A673 (cell line): ENCODE results near the gene RAB21. TPM values are rescaled to one million over a fixed set of nuclear protein-coding genes. Genes with fewer than 3 reads are reported as not detected.

Experiments used
- BruUV-seq: library from RNA; stranded (reverse); fragments of 400-500 nt; replicated peaks from 2 replicates; lab custom pipeline; 2021; lab: Mats Ljungman, UMichigan
- CTCF ChIA-PET: fragments of 300-600 bp; sonication (Branson Sonifier 250); formaldehyde crosslinking; loops from one replicate; lab custom pipeline; 2022; ENCODE audit warnings: antibody characterized with exemption; lab: Charles Lee
- POLR2A ChIA-PET: fragments of 300-600 bp; sonication (Branson Sonifier 250); formaldehyde crosslinking; loops from one replicate; lab custom pipeline; 2022; ENCODE audit warnings: antibody characterized with exemption; ENCODE audit not compliant: low non-redundant PET; lab: Charles Lee
- DNase-seq: peaks from one replicate; pipeline ENCODE4 v3.0.0-alpha.2; 2015; ENCODE audit warnings: low spot score
- H3K27ac ChIP-seq: fragments of 200-600 bp; sonication (generic); 2 replicates; pipeline ENCODE4 v1.5.1; 2016; ENCODE audit warnings: mixed run types, low read depth, mild to moderate bottlenecking, mixed read lengths, antibody characterized with exemption, low read length; ENCODE audit not compliant: poor library complexity, severe bottlenecking
- H3K27me3 ChIP-seq: fragments of 200-600 bp; sonication (generic); replicated peaks from 2 replicates; pipeline ENCODE4 v1.6.1; 2017; ENCODE audit warnings: mixed run types, low read depth, mild to moderate bottlenecking, mixed read lengths, antibody characterized with exemption, low read length; ENCODE audit not compliant: insufficient read depth, poor library complexity
- H3K36me3 ChIP-seq: fragments of 200-600 bp; sonication (generic); 2 replicates; pipeline ENCODE4 v1.6.1; 2016; ENCODE audit warnings: mixed run types, mild to moderate bottlenecking, mixed read lengths, antibody characterized with exemption, low read length; ENCODE audit not compliant: insufficient read depth, poor library complexity, severe bottlenecking
- H3K4me1 ChIP-seq: fragments of 200-600 bp; sonication (generic); 2 replicates; pipeline ENCODE4 v1.6.1; 2017; ENCODE audit warnings: mixed run types, mild to moderate bottlenecking, mixed read lengths, antibody characterized with exemption, low read length; ENCODE audit not compliant: insufficient read depth, poor library complexity, severe bottlenecking
- H3K4me3 ChIP-seq: fragments of 200-600 bp; sonication (generic); 2 replicates; pipeline ENCODE4 v1.5.1; 2016; ENCODE audit warnings: low read depth, mixed run types, mild to moderate bottlenecking, mixed read lengths, low read length; ENCODE audit not compliant: poor library complexity, severe bottlenecking
- H3K9me3 ChIP-seq: fragments of 200-600 bp; sonication (generic); 2 replicates; pipeline ENCODE4 v1.6.1; 2016; ENCODE audit warnings: mixed run types, low read depth, mild to moderate bottlenecking, mixed read lengths, antibody characterized with exemption, low read length; ENCODE audit not compliant: poor library complexity, severe bottlenecking
- EZH2 ChIP-seq: fragments of 200-600 bp; sonication (generic); IDR thresholded peaks from 2 replicates; pipeline ENCODE4 v1.6.1; 2017; ENCODE audit warnings: borderline replicate concordance, low read depth, mild to moderate bottlenecking, mixed read lengths, antibody characterized with exemption, low read length; ENCODE audit not compliant: poor library complexity, severe bottlenecking
- intact Hi-C: fragments of 100-400 bp; cut with micrococcal nuclease; formaldehyde crosslinking; loops from one replicate; pipeline ENCODE4 v1.10.0; 2022; ENCODE audit not compliant: unreplicated experiment
- total RNA-seq: library from RNA; stranded (reverse); gene quantifications from 2 replicates; pipeline ENCODE4 v1.2.3, GENCODE V29; 2021
- TF ChIP-seq, protein P1 (sequence below): fragments of 300-800, 200-600 bp; sonication (generic); conservative IDR thresholded peaks from 2 replicates; pipeline ENCODE4 v1.5.1; 2017; ENCODE audit warnings: low read depth, mild to moderate bottlenecking, antibody characterized with exemption, low read length, moderate library complexity, mixed read lengths

Gene RAB21
- total RNA-seq, 1 experiment from 2014 or later, result 109 TPM

DNA sequence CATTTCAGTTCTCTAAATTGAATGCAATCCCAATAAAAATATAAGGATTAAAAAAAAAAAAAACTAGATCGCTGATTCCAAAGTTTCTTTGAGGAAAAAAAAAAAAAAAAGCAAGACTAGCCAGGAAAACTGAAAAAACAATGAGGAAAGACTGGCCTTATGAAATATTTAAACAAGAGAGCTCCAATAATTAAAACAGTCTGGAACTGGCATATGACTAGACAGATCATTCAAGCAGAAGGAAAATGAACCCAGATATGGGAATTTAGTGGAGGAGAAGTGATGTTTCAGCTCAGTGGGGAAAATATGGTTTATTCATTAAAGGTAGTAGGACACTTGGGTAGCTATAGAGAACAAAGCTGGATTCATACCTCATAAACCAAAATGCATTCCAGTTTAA is 42.9 kb downstream of the RAB21 start:
- intact Hi-C loops, result loop anchor here (5.0 kb wide), 1 partner anchor 80 kb away; no protein-coding TSS in a partner anchor
- Histone ChIP-seq H3K27ac (no peak overlapping the region), H3K4me3 (no peak overlapping the region), H3K4me1 (peaks cover 52% of the 10 kb centered on the region), H3K9me3 (peaks cover 6% of the 10 kb centered on the region), H3K36me3 (no peaks in the 10 kb centered on the region), H3K27me3 (no peaks in the 10 kb centered on the region)
- BruUV-seq, result no TSS peak
- POLR2A ChIA-PET, result interaction anchor here (0.6 to 0.7 kb wide), 2 partner anchors 68 to 283 kb away, joined by 4 read pairs; no protein-coding TSS in a partner anchor
- no peak for TF ChIP-seq EZH2
- TF ChIP-seq, protein P1, sequence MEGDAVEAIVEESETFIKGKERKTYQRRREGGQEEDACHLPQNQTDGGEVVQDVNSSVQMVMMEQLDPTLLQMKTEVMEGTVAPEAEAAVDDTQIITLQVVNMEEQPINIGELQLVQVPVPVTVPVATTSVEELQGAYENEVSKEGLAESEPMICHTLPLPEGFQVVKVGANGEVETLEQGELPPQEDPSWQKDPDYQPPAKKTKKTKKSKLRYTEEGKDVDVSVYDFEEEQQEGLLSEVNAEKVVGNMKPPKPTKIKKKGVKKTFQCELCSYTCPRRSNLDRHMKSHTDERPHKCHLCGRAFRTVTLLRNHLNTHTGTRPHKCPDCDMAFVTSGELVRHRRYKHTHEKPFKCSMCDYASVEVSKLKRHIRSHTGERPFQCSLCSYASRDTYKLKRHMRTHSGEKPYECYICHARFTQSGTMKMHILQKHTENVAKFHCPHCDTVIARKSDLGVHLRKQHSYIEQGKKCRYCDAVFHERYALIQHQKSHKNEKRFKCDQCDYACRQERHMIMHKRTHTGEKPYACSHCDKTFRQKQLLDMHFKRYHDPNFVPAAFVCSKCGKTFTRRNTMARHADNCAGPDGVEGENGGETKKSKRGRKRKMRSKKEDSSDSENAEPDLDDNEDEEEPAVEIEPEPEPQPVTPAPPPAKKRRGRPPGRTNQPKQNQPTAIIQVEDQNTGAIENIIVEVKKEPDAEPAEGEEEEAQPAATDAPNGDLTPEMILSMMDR, result no peak
- DNase-seq, result no peak
- CTCF ChIA-PET, result no interaction called here

DNA sequence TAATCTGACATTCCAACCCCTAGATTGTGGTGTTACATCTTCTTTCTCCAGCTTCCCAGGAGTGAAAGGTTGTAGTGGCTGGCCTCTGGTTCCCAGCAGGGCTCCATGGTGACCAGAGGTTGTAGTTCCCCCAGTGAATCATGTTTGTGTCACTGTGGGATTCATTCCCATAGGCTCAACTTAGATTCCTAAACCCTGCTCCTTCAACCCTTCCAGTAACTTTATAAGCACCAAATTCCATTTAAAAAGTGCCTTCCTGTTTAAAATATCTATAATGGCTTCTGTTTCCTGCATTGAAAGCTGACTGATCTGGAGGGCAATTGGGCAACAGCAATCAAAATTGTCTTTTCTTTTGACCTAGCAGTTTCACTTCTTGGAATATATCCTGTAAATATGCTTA is 44.4 kb downstream of the RAB21 start:
- H3K9me3 ChIP-seq, result peaks cover 6% of the 10 kb centered on the region
- BruUV-seq, result no TSS peak

DNA sequence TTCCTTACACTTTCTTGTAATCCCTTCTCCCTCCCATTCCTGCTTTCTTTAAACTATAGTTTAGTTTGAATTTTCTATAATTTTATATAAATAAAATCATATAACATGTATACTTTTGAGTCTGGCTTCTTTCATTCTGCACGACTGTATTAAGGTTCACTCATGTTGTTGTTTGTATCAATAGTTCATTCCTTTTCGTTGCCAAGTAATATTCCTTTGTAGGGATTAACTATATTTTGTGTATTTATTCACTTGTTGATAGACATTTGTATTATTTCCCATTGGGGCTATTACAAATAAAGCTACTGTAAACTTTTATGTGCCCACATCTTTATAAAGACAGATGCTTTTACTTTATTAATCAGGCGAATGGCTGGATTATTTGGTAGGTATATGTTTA is 45.5 kb downstream of the RAB21 start:
- Histone ChIP-seq H3K4me1 (peaks cover 48% of the 10 kb centered on the region), H3K27ac (no peak overlapping the region), H3K27me3 (no peaks in the 10 kb centered on the region), H3K9me3 (peaks cover 6% of the 10 kb centered on the region), H3K36me3 (no peaks in the 10 kb centered on the region), H3K4me3 (no peak overlapping the region)
- BruUV-seq, result no TSS peak
- TF ChIP-seq, protein P1, result no peak
- TF ChIP-seq EZH2, result no peak
- ChIA-PET POLR2A (no interaction called here), CTCF (no interaction called here)
- no peak for DNase-seq
- intact Hi-C loops, result no loop called here

More for the DNA sequence above, 44.4 kb downstream of the RAB21 start:
- ChIA-PET POLR2A (no interaction called here), CTCF (interaction anchor here (1.1 kb wide), 1 partner anchor 78 kb away, joined by 4 read pairs; no protein-coding TSS in a partner anchor)
- H3K27ac ChIP-seq, result peak overlapping the region; percentile 91
- no peaks in the 10 kb centered on the region for H3K36me3 ChIP-seq
- peak overlapping the region; percentile 12 for H3K4me3 ChIP-seq
- intact Hi-C loops, result loop anchor here (5.0 kb wide), 1 partner anchor 78 kb away; no protein-coding TSS in a partner anchor
- H3K4me1 ChIP-seq, result peaks cover 52% of the 10 kb centered on the region
- TF ChIP-seq, protein P1, result no peak
- TF ChIP-seq EZH2, result no peak
- H3K27me3 ChIP-seq, result no peaks in the 10 kb centered on the region
- DNase-seq, result peak; percentile 80
